GM12892 (cell line): ENCODE measurements around the gene FBXW4.

Experiments
- POLR2A ChIP-seq: IDR thresholded peaks from 2 replicates; pipeline ENCODE4 v1.6.1; 2011; ENCODE audit warnings: low read depth, low read length, control low read depth
- POLR2AphosphoS5 ChIP-seq: IDR thresholded peaks from 2 replicates; pipeline ENCODE4 v1.6.1; 2011; ENCODE audit warnings: low read depth, low read length, control low read depth

DNA sequence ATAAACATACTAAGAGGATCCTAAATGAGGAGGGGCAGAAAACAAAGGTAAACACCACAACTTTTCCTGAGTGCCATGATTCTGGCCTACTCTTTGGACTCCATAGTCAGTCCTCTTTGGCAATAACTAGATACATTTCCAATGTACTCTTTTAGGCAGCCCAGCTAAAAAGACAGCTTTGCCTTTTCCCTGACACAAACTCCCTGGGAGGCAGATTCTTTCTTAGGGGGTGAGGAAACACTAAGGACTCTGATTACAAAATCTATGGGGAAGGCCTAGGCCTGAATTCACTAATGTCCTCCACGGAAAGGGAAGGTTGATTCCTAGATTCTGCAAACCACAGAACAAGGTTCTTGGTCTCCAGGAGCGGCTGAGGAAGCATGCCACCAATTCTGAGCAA, 25.8 kb downstream of the FBXW4 start:
- TF ChIP-seq POLR2A (no peak), POLR2AphosphoS5 (no peak)
